ENCODE results near the gene TNNC1. TPM values are rescaled to one million over a fixed set of nuclear protein-coding genes. Genes with fewer than 3 reads are reported as not detected.

Gene TNNC1
- total RNA-seq, 1 experiment from 2014 or later, result 5.6 TPM

DNA sequence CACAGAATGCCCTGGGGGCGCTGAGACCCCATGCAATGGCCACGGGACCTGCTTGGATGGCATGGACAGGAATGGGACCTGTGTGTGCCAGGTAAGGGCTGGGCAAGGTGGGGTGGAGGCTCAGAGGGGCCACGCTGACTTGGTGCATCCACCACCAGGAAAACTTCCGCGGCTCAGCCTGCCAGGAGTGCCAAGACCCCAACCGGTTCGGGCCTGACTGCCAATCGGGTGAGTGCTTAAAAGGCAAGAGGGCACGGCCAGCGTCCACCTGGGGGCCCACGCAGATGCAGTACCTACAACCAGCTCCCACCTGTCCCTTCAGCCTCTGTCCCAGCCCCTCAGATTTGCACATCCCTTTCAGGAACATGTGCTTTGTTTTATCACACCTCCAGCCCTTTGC lies 48.2 kb upstream of the TNNC1 start:
- Mint-ChIP-seq H3K27ac (no peak overlapping the region), H3K27me3 (ENCODE audit: low read depth) (no peaks in the 10 kb centered on the region; the same call in 1 of the 2 replicates), H3K4me3 (no peak overlapping the region), H3K9me3 (no peaks in the 10 kb centered on the region), H3K36me3 (no peaks in the 10 kb centered on the region), H3K4me1 (peaks cover 2% of the 10 kb centered on the region; the same call in 1 of the 2 replicates)
- TF ChIP-seq ZNF263 (CRISPR knock-in tag; IDR thresholded peaks at IDR 0.05; ENCODE audit: low read depth), result no peak
- CTCF ChIA-PET, result interaction anchor here (1.6 kb wide), 1 partner anchor 9 kb away, joined by 5 read pairs; no protein-coding TSS in a partner anchor
- ATAC-seq (no peak), DNase-seq (ENCODE audit: low spot score) (no peak)
- POLR2A ChIA-PET, result interaction anchor here (0.7 kb wide), 1 partner anchor 11 kb away, joined by 3 read pairs; no protein-coding TSS in a partner anchor

DNA sequence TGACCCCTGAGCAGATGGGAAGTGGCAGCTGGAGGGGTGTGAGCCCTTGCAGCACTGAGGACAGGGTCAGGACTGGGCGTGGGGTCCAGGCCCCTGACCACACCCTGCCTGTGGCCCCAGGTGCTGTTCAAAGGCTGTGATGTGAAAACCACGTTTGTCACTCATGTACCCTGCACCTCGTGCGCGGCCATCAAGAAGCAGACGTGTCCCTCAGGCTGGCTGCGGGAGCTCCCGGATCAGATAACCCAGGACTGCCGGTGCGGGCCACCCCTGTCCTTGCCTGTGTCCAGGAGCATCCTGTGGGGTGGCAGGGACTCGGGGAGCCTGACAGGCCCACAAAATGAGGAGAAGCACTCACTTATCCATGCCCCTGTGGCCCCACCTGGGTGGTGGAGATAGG lies 47.2 kb upstream of the TNNC1 start:
- H3K27me3 Mint-ChIP-seq (ENCODE audit: low read depth), result no peaks in the 10 kb centered on the region
- H3K9me3 Mint-ChIP-seq, result no peaks in the 10 kb centered on the region
- H3K36me3 Mint-ChIP-seq, result no peaks in the 10 kb centered on the region
- H3K4me1 Mint-ChIP-seq, result peaks cover 2% of the 10 kb centered on the region; the same call in 1 of the 2 replicates
- no peak overlapping the region for H3K4me3 Mint-ChIP-seq
- POLR2A ChIA-PET, result no interaction called here
- H3K27ac Mint-ChIP-seq, result no peak overlapping the region
- DNase-seq (ENCODE audit: low spot score) (no peak), ATAC-seq (no peak)
- CTCF ChIA-PET, result interaction anchor here (0.9 kb wide), 1 partner anchor 28 kb away, joined by 3 read pairs; no protein-coding TSS in a partner anchor
- TF ChIP-seq MXD4 (CRISPR knock-in tag; IDR thresholded peaks at IDR 0.05; ENCODE audit: borderline replicate concordance) (no peak), JUN (CRISPR knock-in tag; IDR thresholded peaks at IDR 0.05) (no peak), ZNF396 (CRISPR knock-in tag; IDR thresholded peaks at IDR 0.05; ENCODE audit: borderline replicate concordance) (no peak), GTF2I (CRISPR knock-in tag; conservative IDR thresholded peaks at IDR 0.05) (no peak), ETV6 (CRISPR knock-in tag; IDR thresholded peaks at IDR 0.05) (no peak), ZNF423 (CRISPR knock-in tag; IDR thresholded peaks at IDR 0.05) (no peak), FOXK1 (CRISPR knock-in tag; IDR thresholded peaks at IDR 0.05) (no peak), MYBL2 (CRISPR knock-in tag; IDR thresholded peaks at IDR 0.05) (no peak), NFATC4 (CRISPR knock-in tag; IDR thresholded peaks at IDR 0.05) (no peak), TEAD1 (CRISPR knock-in tag; IDR thresholded peaks at IDR 0.05) (no peak), OVOL2 (CRISPR knock-in tag; IDR thresholded peaks at IDR 0.05; ENCODE audit: borderline replicate concordance) (no peak), FOXJ3 (CRISPR knock-in tag; IDR thresholded peaks at IDR 0.05; ENCODE audit: borderline replicate concordance) (no peak), RELA (CRISPR knock-in tag; IDR thresholded peaks at IDR 0.05; ENCODE audit: borderline replicate concordance) (no peak)
- TF ChIP-seq, protein P1, sequence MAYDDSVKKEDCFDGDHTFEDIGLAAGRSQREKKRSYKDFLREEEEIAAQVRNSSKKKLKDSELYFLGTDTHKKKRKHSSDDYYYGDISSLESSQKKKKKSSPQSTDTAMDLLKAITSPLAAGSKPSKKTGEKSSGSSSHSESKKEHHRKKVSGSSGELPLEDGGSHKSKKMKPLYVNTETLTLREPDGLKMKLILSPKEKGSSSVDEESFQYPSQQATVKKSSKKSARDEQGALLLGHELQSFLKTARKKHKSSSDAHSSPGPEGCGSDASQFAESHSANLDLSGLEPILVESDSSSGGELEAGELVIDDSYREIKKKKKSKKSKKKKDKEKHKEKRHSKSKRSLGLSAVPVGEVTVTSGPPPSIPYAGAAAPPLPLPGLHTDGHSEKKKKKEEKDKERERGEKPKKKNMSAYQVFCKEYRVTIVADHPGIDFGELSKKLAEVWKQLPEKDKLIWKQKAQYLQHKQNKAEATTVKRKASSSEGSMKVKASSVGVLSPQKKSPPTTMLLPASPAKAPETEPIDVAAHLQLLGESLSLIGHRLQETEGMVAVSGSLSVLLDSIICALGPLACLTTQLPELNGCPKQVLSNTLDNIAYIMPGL (CRISPR knock-in tag; IDR thresholded peaks at IDR 0.05), result no peak
- TF ChIP-seq, protein P2, sequence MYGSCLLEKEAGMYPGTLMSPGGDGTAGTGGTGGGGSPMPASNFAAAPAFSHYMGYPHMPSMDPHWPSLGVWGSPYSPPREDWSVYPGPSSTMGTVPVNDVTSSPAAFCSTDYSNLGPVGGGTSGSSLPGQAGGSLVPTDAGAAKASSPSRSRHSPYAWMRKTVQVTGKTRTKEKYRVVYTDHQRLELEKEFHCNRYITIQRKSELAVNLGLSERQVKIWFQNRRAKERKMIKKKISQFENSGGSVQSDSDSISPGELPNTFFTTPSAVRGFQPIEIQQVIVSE (CRISPR knock-in tag; IDR thresholded peaks at IDR 0.05; ENCODE audit: borderline replicate concordance), result no peak
- TF ChIP-seq, protein P3, sequence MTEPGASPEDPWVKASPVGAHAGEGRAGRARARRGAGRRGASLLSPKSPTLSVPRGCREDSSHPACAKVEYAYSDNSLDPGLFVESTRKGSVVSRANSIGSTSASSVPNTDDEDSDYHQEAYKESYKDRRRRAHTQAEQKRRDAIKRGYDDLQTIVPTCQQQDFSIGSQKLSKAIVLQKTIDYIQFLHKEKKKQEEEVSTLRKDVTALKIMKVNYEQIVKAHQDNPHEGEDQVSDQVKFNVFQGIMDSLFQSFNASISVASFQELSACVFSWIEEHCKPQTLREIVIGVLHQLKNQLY (CRISPR knock-in tag; IDR thresholded peaks at IDR 0.05), result no peak

GRCh38 chr3:52498137-52499054 lies 44.6 kb upstream of the TNNC1 start:
- CTCF ChIA-PET, result interaction anchor here (2.4 kb wide), 1 partner anchor 16 kb away, joined by 12 read pairs; no protein-coding TSS in a partner anchor
- no peaks in the 10 kb centered on the region for H3K4me1 Mint-ChIP-seq
- TF ChIP-seq TEAD4 (CRISPR knock-in tag; IDR thresholded peaks at IDR 0.05), result no peak
- no peak for TF ChIP-seq OVOL2 (CRISPR knock-in tag; IDR thresholded peaks at IDR 0.05; ENCODE audit: borderline replicate concordance)
- no peak for TF ChIP-seq TP53 (CRISPR knock-in tag; IDR thresholded peaks at IDR 0.05)
- no peak for TF ChIP-seq IRF2 (CRISPR knock-in tag; IDR thresholded peaks at IDR 0.05; ENCODE audit: borderline replicate concordance, low read depth)
- TF ChIP-seq, protein P4, sequence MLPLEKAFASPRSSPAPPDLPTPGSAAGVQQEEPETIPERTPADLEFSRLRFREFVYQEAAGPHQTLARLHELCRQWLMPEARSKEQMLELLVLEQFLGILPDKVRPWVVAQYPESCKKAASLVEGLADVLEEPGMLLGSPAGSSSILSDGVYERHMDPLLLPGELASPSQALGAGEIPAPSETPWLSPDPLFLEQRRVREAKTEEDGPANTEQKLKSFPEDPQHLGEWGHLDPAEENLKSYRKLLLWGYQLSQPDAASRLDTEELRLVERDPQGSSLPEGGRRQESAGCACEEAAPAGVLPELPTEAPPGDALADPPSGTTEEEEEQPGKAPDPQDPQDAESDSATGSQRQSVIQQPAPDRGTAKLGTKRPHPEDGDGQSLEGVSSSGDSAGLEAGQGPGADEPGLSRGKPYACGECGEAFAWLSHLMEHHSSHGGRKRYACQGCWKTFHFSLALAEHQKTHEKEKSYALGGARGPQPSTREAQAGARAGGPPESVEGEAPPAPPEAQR (CRISPR knock-in tag; IDR thresholded peaks at IDR 0.05), result no peak
- TF ChIP-seq, protein P5, sequence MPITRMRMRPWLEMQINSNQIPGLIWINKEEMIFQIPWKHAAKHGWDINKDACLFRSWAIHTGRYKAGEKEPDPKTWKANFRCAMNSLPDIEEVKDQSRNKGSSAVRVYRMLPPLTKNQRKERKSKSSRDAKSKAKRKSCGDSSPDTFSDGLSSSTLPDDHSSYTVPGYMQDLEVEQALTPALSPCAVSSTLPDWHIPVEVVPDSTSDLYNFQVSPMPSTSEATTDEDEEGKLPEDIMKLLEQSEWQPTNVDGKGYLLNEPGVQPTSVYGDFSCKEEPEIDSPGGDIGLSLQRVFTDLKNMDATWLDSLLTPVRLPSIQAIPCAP (CRISPR knock-in tag; IDR thresholded peaks at IDR 0.05), result no peak
- TF ChIP-seq NR3C1 (CRISPR knock-in tag; conservative IDR thresholded peaks at IDR 0.05; ENCODE audit: low read depth), result no peak
- TF ChIP-seq PRRX2 (CRISPR knock-in tag; IDR thresholded peaks at IDR 0.05), result no peak
- no peak for TF ChIP-seq ERG (CRISPR knock-in tag; IDR thresholded peaks at IDR 0.05)

More at GRCh38 chr3:52498137-52499054, 44.6 kb upstream of the TNNC1 start:
- ATAC-seq (no peak), DNase-seq (ENCODE audit: low spot score) (no peak)
- H3K27me3 Mint-ChIP-seq (ENCODE audit: low read depth), result no peaks in the 10 kb centered on the region
- H3K4me3 Mint-ChIP-seq, result no peak overlapping the region
- POLR2A ChIA-PET, result interaction anchor here (1.1 kb wide), 1 partner anchor 24 kb away, joined by 4 read pairs; no protein-coding TSS in a partner anchor
- no peak overlapping the region for H3K27ac Mint-ChIP-seq
- no peaks in the 10 kb centered on the region for H3K9me3 Mint-ChIP-seq
- no peaks in the 10 kb centered on the region for H3K36me3 Mint-ChIP-seq

All from WTC11 (cell line).